H1 (cell line): ENCODE data around the gene H1-8. TPM values are rescaled to one million over a fixed set of nuclear protein-coding genes. Genes with fewer than 3 reads are reported as not detected.

Experiments used
- CHD7 ChIP-seq: fragments of 300-600 bp; sonication (generic); IDR thresholded peaks from 2 replicates; pipeline ENCODE4 v1.7.1; 2012; ENCODE audit warnings: low read length, moderate library complexity, mild to moderate bottlenecking, inconsistent platforms; ENCODE audit not compliant: insufficient replicate concordance
- E2F6 ChIP-seq: IDR thresholded peaks from 2 replicates; pipeline ENCODE4 v1.6.1; 2012; ENCODE audit warnings: inconsistent platforms
- EP300 ChIP-seq, 2 experiments: IDR thresholded peaks; 1 replicate in 1 of 2; 2 replicates in 1 of 2; pipeline ENCODE4 v1.6.1; 2011 to 2012; ENCODE audit warnings: low read depth in 2 of 2, low read length in 2 of 2, mild to moderate bottlenecking in 2 of 2, borderline replicate concordance in 1 of 2, inconsistent platforms in 1 of 2, moderate library complexity in 1 of 2
- EZH2 ChIP-seq: fragments of 200-600 bp; sonication (generic); IDR thresholded peaks from 2 replicates; pipeline ENCODE4 v1.7.1; 2012; ENCODE audit warnings: low read depth, mild to moderate bottlenecking, moderate library complexity, low read length, inconsistent platforms; ENCODE audit not compliant: severe bottlenecking
- polyA plus RNA-seq, 7 experiments: library from polyadenylated mRNA; depleted of rRNA in 3 of 7; stranded (reverse) in 5 of 7; unstranded in 2 of 7; fragments of >200 nt in 5 of 7; fragments of 200-250 nt in 2 of 7; gene quantifications; 1 replicate in 5 of 7; 2 replicates in 1 of 7; 4 replicates in 1 of 7; pipeline versions ENCODE4 v1.2.1 to v1.2.3, GENCODE V29; 2011 to 2013; ENCODE audit warnings: missing spikeins in 2 of 7, mixed read lengths in 2 of 7
- total RNA-seq: library from RNA; stranded (reverse); fragmentation: NEBNext Ultra II Directional; extraction: Animal tissue kit (Norgen Biotek cat#: 25700); gene quantifications from 2 replicates; pipeline ENCODE4 v1.2.1, GENCODE V29; 2021

Gene H1-8
- total and polyA plus RNA-seq, 2 of the 8 experiments (the other 6 are each of a cell fraction or from before 2014, with no cell fraction given) = not detected

GRCh38 chr3:129514110-129514509 is 28.9 kb upstream of the H1-8 start (continued):
- TF ChIP-seq CHD7 (no peak), EZH2 (no peak), E2F6 (no peak), EP300 (IDR thresholded peaks at IDR 0.05; ENCODE audit: borderline replicate concordance in 1 of 2, low read depth in 2 of 2, low read length in 2 of 2) (no peak)
